ENCODE data around the gene PCDH20.
"Not testable (repeated sequence)": the region's sequence is repeated elsewhere in the genome, so short reads cannot be mapped to it uniquely, and the experiment has no call there.

PCDH20 gene, protein sequence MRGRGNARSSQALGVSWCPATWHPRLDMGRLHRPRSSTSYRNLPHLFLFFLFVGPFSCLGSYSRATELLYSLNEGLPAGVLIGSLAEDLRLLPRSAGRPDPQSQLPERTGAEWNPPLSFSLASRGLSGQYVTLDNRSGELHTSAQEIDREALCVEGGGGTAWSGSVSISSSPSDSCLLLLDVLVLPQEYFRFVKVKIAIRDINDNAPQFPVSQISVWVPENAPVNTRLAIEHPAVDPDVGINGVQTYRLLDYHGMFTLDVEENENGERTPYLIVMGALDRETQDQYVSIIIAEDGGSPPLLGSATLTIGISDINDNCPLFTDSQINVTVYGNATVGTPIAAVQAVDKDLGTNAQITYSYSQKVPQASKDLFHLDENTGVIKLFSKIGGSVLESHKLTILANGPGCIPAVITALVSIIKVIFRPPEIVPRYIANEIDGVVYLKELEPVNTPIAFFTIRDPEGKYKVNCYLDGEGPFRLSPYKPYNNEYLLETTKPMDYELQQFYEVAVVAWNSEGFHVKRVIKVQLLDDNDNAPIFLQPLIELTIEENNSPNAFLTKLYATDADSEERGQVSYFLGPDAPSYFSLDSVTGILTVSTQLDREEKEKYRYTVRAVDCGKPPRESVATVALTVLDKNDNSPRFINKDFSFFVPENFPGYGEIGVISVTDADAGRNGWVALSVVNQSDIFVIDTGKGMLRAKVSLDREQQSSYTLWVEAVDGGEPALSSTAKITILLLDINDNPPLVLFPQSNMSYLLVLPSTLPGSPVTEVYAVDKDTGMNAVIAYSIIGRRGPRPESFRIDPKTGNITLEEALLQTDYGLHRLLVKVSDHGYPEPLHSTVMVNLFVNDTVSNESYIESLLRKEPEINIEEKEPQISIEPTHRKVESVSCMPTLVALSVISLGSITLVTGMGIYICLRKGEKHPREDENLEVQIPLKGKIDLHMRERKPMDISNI

GRCh38 chr13:61415749-61416148 is at the start of gene PCDH20:
TSS of gene PCDH20 (minus strand) at chr13:61415849. CDS start at chr13:61415158, 691 bp downstream.
- no peak for DNase-seq

DNA sequence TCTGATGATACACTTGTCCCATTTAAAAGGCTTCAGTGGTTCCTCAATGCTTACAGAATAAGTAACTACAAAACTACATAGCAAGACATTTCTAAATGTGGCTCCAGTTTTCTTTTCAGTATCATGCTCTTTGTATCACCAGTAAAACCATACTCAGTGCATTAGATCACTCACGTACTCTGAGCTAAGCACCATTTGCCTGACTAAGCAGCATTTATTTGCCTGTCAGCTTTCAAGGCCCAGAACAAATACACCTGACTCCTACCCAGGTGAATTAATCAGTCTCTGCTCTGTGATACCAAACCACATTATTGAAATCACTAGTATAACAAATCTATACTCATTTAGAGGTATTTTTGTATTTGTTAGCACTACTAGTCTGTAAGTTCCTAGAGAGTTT is 47.4 kb upstream of the PCDH20 start:
- DNase-seq = no peak

- DNase-seq = no peak
Observed at GRCh38 chr13:61453121-61453520, 37.5 kb upstream of the PCDH20 start.

DNA sequence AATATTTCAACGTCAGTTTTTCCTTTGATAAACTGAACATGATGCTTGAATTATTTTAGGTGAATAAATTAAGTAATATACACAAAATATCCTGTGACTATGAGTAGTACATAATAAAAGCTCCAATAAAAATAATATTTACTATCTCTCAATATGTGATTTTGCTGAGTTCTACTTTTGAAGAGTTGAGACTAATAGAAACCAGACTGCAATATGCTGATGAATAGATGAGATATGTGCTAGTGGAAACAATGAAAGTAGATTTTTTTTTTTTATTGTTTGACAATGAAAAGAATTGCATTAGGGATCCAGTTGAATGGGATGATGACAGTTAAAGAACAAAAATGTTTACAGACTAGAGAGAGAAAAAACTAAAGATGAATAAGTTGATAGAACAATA is 16.4 kb upstream of the PCDH20 start:
- DNase-seq = no peak

- DNase-seq = no peak
Observed at GRCh38 chr13:61423915-61424314, 8.3 kb upstream of the PCDH20 start.

DNA sequence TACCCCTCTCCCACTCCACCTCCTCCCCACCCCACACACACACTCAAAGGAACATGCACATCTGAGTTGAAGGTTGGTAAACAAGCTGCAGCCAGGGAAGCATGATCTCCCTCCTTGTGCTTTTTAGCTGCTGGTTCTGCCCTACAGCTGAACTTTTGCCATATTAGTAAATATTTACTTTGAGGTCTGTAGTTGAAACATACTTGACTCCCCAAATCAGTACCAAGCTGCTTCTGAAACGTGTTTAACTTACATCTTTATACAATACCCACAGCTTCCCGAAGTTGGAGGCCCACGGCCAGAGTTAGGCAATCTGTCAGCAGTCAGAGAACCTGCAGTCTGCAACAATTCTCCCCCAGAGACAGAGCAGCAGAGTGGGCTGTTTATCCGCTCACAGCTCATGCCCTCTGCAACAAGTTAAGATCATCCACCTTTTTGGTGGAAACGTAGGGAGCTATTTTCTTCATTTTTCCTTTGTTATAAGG is 1.5 kb upstream of the PCDH20 start:
- DNase-seq = no peak

GRCh38 chr13:61415058-61415721 is 459 bp downstream of the PCDH20 start:
- peak; percentile 58 for DNase-seq

DNA sequence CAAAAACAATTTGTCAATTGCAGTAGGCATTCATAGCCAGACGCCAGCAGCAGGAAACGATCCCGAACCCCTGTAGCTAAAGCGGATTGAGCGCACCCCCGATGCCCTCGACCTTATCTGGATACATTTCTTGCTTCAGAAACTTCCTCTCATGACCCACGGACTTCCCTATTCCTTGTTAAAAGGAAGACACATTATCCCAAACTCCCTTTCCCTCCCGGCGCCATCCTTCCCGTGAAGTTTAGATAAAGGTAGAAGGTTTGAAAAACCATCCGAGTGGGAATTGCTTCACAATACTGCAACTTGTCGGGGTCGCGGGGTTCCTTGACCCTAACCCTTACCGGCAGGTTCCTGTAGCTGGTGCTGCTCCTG is 977 bp downstream of the PCDH20 start:
- no peak for DNase-seq

DNA sequence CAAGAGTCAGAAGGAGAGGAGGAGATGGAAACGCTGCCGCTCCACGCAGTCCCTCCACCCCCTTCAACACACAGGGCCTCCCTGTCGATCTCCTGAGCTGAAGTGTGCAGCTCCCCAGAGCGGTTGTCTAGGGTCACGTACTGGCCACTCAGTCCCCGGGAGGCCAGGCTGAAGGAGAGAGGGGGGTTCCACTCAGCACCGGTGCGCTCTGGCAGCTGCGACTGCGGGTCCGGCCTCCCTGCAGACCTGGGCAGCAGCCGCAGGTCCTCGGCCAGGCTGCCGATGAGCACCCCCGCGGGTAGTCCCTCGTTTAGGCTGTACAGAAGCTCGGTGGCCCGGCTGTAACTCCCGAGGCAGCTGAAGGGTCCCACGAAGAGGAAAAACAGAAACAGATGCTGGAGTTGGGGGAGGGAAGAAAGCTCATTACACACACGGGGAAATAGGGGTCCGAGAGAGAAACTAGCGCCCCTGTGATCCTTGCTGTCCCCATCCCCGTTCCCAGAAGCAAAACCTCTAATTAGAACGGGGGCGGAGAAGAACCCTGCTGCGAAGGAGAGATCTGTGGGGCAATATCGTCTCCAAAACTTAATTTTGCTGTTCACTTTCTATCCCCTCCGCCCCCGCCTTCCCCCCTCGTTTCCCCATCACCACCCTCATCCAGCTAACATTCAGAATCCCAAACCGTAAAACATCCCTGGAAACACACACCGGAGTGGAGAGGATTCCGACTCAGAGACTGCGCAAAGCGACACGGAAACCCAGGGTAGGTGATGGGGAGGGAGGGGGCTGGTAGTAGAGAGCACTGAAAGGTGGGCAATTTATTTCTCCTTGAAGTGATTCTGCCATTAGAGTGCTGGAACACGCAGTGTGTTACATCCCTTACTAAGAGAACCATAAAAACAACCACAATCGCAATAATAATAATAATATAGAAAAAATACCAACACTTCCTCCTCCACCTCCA is 1.8 kb downstream of the PCDH20 start:
- no peak for DNase-seq

DNA sequence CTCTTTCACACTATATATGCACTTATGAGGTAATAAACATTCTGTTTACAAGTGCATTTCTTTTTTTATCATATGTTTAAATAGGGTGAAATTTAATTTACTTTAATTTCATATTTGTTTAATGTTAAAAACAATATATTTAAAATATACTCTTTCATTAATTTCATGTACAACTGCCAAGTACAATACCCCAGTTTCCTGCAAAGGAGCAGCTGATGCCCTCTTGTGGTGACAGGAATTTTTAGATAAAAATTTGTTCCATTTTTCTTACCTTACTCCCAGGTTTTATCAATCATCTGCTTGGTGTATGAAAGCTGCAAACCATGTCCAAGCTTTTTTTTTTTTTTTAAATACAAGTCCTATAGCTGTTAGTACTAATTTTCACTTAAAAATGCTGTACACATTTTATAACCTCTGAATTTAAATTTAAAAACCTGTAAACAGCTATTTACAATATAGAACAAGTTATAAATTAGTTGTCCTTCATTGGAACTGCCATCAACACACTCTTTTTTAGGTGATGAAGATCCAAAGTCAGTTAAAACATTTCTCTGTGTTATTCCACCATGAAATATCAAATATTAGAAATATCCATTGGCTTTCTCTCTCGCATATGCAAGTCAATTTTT is 4.9 kb downstream of the PCDH20 start:
- DNase-seq = no peak

DNA sequence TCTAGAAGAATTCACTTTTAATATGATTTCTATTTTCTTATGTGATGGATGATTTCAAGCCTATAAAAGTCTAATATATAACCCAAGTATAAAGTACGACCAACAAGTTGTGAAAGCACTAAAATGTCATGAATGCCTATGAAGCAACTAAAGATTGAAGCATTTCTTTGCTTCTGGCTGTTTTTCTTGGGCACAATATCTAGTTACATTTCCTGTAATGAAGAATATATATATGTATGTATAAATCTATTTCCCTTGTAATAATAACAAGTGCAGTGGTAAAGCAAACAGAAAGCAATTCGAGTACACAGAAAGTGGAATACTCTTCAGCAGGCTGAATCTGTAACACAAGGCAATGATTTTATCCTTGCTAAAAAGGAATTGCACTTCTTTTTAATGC is 5.4 kb downstream of the PCDH20 start:
- no peak for DNase-seq

- DNase-seq = no peak
Observed at GRCh38 chr13:61408571-61408970, 7.1 kb downstream of the PCDH20 start.

DNA sequence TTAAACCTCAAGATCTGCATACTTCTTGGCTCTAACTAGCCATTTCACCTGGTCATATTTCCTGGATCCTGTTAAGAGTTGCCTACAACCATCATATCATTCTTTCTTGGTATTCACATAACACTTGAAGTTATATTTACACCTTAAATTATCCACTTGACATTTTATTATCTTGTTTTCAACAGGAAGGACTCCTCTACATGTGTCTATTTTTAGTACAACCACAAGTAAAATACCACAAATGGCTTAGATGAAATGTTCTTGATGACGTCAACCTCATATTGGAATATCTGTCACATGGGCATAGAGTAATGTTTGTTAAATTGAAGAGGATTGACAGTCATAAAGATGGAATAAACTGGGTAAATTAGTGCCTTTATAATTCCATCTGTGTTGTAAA is 9.4 kb downstream of the PCDH20 start:
- DNase-seq = no peak

- DNase-seq = no peak
Observed at GRCh38 chr13:61396121-61396520, 19.5 kb downstream of the PCDH20 start.

DNA sequence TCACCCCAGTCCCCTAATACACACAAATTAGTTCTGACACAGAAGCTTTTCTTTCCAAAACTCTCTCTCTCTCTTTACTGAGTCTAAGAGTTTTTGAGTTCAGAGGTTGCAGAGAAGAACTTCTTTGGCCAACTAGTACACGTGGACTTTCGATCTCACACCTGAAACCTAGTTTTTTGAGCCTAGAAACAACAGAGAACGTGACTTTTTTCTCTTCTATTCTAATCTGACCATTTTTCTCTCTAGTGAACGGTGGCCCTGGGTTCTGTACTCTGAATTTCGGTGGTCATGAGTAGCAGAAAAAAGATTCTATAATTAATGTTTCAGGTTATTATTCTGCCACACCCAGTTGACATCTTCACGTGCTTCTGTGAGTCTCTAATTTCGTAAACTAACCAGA is 24.2 kb downstream of the PCDH20 start:
- DNase-seq = no peak

DNA sequence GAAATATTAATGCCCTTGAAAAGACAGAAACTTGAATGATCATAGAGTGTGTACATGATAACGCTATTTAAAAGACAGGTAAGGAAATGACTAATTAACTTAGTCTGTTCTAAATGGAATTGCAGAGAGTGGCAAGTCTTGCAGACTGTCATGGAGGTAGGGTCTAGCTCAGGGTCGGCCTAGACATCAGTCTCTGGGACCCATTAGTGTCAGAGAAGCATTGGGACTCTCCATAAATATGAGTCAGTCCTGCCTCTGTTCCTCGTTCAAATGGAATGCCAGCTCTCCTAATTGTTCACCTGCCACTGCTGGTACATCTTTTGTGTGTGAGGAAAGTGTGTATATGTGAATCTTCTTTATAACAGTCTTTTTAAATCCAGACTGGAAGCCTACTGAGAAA is 28.0 kb downstream of the PCDH20 start:
- no peak for DNase-seq

- DNase-seq = no peak
Observed at GRCh38 chr13:61383111-61383510, 32.5 kb downstream of the PCDH20 start.

GRCh38 chr13:61370520-61370919 is 45.1 kb downstream of the PCDH20 start:
- no peak for DNase-seq

DNA sequence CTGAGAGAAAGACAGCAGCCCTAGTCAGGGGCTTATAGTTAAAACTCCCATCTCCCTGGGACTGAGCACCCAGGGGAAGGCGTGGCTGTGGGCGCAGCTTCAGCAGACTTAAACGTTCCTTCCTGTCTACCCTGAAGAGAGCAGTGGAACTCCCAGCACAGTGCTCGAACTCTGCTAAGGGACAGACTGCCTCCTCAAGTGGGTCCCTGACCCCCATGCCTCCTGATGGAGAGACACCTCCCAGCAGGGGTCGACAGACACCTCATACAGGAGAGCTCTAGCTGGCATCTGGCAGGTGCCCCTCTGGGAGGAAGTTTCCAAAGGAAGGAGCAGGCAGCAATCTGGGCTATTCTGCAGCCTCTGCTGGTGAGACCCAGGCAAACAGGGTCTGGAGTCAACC is 51.0 kb downstream of the PCDH20 start:
- DNase-seq = not testable (repeated sequence)

GRCh38 chr13:61362522-61362921 is 53.1 kb downstream of the PCDH20 start:
- DNase-seq = no peak

Data from NCI-H226 (cell line).